Activated CD4-positive, alpha-beta T cell treated with anti-CD3 and anti-CD28 coated beads for 36 hours (primary cell): Measurements from ENCODE around the gene FABP1. TPM values are rescaled to one million over a fixed set of nuclear protein-coding genes. Genes with fewer than 3 reads are reported as not detected.

Experiments used
- ATAC-seq: fragments of 200-7000 bp; cut with Tn5 transposase; one replicate; pipeline ENCODE4 v1.10.0; 2021; ENCODE audit warnings: mild to moderate bottlenecking, moderate library complexity
- CTCF ChIA-PET: fragments of 350-600 bp; sonication (Branson Sonifier 250); formaldehyde crosslinking; loops from one replicate; lab custom pipeline; 2021; ENCODE audit warnings: antibody characterized with exemption; lab: Charles Lee
- POLR2A ChIA-PET: fragments of 350-600 bp; sonication (Branson Sonifier 250); formaldehyde crosslinking; loops from one replicate; lab custom pipeline; 2021; ENCODE audit warnings: antibody characterized with exemption, inconsistent platforms; lab: Charles Lee
- DNase-seq: peaks from one replicate; pipeline ENCODE4 v3.0.0-alpha.2; 2020
- H3K27ac Mint-ChIP-seq: one replicate; pipeline ENCODE4 v1.8.0; 2021; ENCODE audit warnings: mixed read lengths
- H3K27me3 Mint-ChIP-seq: one replicate; pipeline ENCODE4 v1.8.0; 2021; ENCODE audit warnings: mixed read lengths
- H3K36me3 Mint-ChIP-seq: one replicate; pipeline ENCODE4 v1.8.0; 2021; ENCODE audit warnings: low read depth, mixed read lengths
- H3K4me1 Mint-ChIP-seq: one replicate; pipeline ENCODE4 v1.8.0; 2021; ENCODE audit warnings: mixed read lengths
- H3K4me3 Mint-ChIP-seq: one replicate; pipeline ENCODE4 v1.8.0; 2021; ENCODE audit warnings: mild to moderate bottlenecking, moderate library complexity, mixed read lengths
- H3K9me3 Mint-ChIP-seq: one replicate; pipeline ENCODE4 v1.8.0; 2021; ENCODE audit warnings: low read depth, mixed read lengths
- intact Hi-C, 2 experiments: fragments of 100-400 bp; cut with DNase I in 1 of 2; cut with micrococcal nuclease in 1 of 2; formaldehyde crosslinking; loops; one replicate each; pipeline versions ENCODE4 v1.14.2 to v1.15.1; 2022 to 2024; cut with DNase I, micrococcal nuclease
- total RNA-seq, 2 experiments: library from RNA; stranded (reverse); gene quantifications; one replicate each; pipeline ENCODE4 v1.2.3, GENCODE V29; 2021

The FABP1 gene
- total RNA-seq, 2 experiments from 2014 or later, result not detected

DNA sequence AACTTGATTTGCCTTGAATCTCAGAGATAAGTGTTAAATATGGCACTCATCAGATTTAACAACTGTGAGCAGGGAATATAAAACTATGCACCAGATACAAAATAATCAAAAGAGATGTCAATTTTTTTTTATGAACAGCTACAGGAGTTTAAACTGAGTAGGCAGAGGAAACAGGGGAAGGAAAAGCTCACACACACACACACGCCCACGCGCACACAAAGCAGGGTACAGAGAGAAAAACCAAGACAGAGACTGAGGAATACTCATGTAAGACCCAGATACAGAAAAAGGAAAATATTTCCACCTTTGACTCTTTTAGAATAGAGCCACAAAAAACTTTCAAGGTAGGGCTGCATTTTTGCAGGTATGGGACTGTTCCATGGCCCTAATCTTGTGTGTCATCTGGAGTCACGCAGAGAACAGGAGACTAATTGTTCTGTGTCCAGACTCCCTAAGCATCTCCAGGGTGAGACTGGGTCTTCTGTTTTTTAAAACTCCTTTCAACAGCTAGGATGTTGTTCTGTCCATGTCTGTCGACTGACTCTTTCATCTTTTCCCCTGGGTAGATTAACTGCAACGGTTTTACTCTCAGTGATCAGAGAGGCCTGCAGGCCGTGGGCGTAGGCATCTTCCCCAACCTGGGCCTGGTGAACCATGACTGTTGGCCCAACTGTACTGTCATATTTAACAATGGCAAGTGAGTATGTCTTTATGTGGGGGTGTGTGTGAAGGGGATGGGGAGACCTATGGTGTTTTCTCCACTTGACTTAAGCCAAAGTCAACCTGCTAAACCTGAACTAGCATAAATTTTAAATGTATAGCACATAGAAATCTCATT, 37.2 kb downstream of the FABP1 start:
- H3K27ac Mint-ChIP-seq, result peak overlapping the region; percentile 73
- no peak overlapping the region for H3K4me3 Mint-ChIP-seq
- peaks cover 18% of the 10 kb centered on the region for H3K4me1 Mint-ChIP-seq
- no peaks in the 10 kb centered on the region for H3K27me3 Mint-ChIP-seq
- H3K36me3 Mint-ChIP-seq, result no peaks in the 10 kb centered on the region
- intact Hi-C loops, result no loop called here
- DNase-seq (peak; percentile 60), ATAC-seq (peak; percentile 83)
- ChIA-PET POLR2A (interaction anchor here (0.6 kb wide), 1 partner anchor 43 kb away, joined by 3 read pairs; no protein-coding TSS in a partner anchor), CTCF (interaction anchor here (1.4 to 1.7 kb wide), 2 partner anchors 10 to 30 kb away, joined by 6 to 10 read pairs; no protein-coding TSS in a partner anchor)
- H3K9me3 Mint-ChIP-seq, result no peaks in the 10 kb centered on the region

DNA sequence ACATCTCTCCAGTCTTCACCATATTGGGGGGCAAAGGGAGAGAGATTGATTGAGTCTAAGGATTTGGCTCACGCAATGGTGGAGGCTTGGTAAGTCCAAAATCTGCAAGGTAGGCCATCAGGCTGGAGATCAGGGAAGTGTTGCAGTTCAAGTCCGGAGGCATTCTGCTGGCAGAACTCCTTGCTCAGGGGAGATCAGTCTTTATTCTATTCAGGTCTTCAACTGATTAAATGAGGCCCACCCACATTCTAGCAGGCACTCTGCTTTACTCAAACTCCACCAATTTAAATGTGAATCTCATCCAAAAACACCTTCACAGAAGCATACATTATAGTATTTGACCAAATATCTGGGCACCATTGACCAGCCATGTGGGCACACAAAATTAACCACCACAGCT, 38.9 kb downstream of the FABP1 start:
- no peak overlapping the region for H3K4me3 Mint-ChIP-seq
- H3K27me3 Mint-ChIP-seq, result no peaks in the 10 kb centered on the region
- no peaks in the 10 kb centered on the region for H3K9me3 Mint-ChIP-seq
- ChIA-PET POLR2A (no interaction called here), CTCF (interaction anchor here (0.7 kb wide), 2 partner anchors 37 to 54 kb away, joined by 3 to 5 read pairs; no protein-coding TSS in a partner anchor)
- intact Hi-C loops, result no loop called here
- H3K27ac Mint-ChIP-seq, result no peak overlapping the region
- no peaks in the 10 kb centered on the region for H3K36me3 Mint-ChIP-seq
- ATAC-seq (no peak), DNase-seq (no peak)
- H3K4me1 Mint-ChIP-seq, result peaks cover 18% of the 10 kb centered on the region

DNA sequence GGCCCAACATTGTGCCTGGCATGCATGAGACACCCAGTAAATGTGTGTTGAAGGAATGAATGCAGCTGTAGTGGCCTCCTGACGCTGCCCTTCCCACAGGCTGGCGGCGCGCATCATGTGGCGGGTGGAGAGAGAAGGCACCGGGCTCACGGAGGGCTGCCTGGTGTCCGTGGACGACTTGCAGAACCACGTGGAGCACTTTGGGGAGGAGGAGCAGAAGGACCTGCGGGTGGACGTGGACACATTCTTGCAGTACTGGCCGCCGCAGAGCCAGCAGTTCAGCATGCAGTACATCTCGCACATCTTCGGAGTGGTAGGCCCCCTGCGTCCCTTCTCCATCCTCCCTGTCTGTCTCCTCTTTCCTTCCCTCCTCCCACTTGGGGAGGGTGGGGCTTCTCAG, 40.1 kb downstream of the FABP1 start:
- H3K4me3 Mint-ChIP-seq, result no peak overlapping the region

DNA sequence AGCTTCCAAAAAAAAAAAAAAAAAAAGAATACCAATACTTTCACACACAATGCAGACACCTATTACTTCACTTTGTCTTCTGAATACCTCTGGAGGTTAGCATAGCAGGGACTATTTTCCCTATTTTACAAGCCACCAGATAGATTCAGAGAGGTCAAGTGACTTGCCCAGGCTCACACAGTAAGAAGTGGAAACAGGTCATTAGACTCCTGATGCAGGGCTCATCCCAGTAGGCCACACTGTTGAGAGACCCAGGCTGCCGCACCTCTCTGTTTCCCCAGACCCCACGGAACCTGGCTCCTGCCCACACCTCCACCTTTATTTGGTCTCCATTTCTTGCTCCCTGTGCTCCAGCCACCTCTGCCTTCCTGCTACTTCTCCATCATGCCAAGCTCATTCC, 40.8 kb downstream of the FABP1 start:
- ChIA-PET CTCF (interaction anchor here (0.6 kb wide), 1 partner anchor 90 kb away, joined by 7 read pairs; no protein-coding TSS in a partner anchor), POLR2A (no interaction called here)
- H3K27me3 Mint-ChIP-seq, result no peaks in the 10 kb centered on the region
- no peak overlapping the region for H3K27ac Mint-ChIP-seq
- no peaks in the 10 kb centered on the region for H3K9me3 Mint-ChIP-seq
- DNase-seq (no peak), ATAC-seq (no peak)
- intact Hi-C loops, result no loop called here
- H3K4me3 Mint-ChIP-seq, result no peak overlapping the region
- no peaks in the 10 kb centered on the region for H3K36me3 Mint-ChIP-seq
- peaks cover 18% of the 10 kb centered on the region for H3K4me1 Mint-ChIP-seq

More for the DNA sequence above, 40.1 kb downstream of the FABP1 start:
- ChIA-PET CTCF (no interaction called here), POLR2A (no interaction called here)
- H3K27me3 Mint-ChIP-seq, result no peaks in the 10 kb centered on the region
- ATAC-seq (no peak), DNase-seq (no peak)
- peaks cover 18% of the 10 kb centered on the region for H3K4me1 Mint-ChIP-seq
- H3K36me3 Mint-ChIP-seq, result no peaks in the 10 kb centered on the region
- H3K9me3 Mint-ChIP-seq, result no peaks in the 10 kb centered on the region
- no peak overlapping the region for H3K27ac Mint-ChIP-seq
- intact Hi-C loops, result no loop called here

DNA sequence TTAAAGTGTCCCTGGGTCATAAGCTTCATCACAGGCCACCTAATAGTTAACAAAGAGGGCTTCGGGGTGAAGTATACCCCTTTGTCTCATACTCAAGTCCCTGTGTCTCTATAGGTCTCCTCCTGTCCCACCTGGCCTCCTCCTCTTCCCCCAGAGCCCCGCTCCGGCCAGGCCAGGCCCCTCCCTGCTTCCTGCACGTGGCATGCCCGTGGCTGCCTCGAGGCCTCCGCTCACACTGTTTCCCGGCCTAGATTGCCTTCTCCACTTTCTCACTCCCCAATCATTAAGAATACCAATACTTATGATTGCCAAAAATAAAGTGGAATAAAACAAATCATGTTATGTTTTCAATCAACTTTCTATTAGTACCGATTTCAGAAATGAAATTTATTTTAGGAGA, 41.5 kb downstream of the FABP1 start:
- no peaks in the 10 kb centered on the region for H3K36me3 Mint-ChIP-seq
- H3K4me3 Mint-ChIP-seq, result no peak overlapping the region
- H3K9me3 Mint-ChIP-seq, result no peaks in the 10 kb centered on the region
- ATAC-seq (no peak), DNase-seq (no peak)
- no peak overlapping the region for H3K27ac Mint-ChIP-seq
- CTCF ChIA-PET, result interaction anchor here (0.6 to 1.2 kb wide), 2 partner anchors 26 to 91 kb away, joined by 5 to 7 read pairs; no protein-coding TSS in a partner anchor
- no peaks in the 10 kb centered on the region for H3K27me3 Mint-ChIP-seq
- H3K4me1 Mint-ChIP-seq, result peaks cover 17% of the 10 kb centered on the region
- POLR2A ChIA-PET, result no interaction called here
- intact Hi-C loops, result no loop called here

DNA sequence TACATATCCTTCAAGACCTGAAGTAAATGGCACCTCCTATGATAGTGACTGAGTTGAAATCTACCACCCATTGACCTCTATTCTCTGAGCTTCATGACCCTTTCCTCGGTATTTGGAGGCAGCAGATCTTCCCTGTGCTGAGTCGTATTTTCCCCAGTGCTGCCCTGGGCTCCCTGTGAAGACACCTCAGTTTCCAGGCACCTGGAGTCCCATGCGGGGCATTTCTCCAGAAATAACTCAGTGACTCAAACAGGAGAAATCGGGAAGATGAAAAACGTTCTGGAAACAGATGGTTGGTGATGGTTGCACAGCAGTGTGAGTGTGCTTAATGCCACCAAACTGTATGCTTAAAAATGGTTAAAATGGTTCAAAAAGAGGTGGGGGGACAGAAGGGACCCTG, 42.3 kb downstream of the FABP1 start:
- H3K4me3 Mint-ChIP-seq, result no peak overlapping the region
- no peaks in the 10 kb centered on the region for H3K9me3 Mint-ChIP-seq
- ATAC-seq, result no peak
- DNase-seq, result no peak
- no peaks in the 10 kb centered on the region for H3K36me3 Mint-ChIP-seq
- H3K27me3 Mint-ChIP-seq, result no peaks in the 10 kb centered on the region
- POLR2A ChIA-PET, result no interaction called here
- intact Hi-C loops, result no loop called here
- H3K4me1 Mint-ChIP-seq, result peaks cover 10% of the 10 kb centered on the region
- CTCF ChIA-PET, result interaction anchor here (1.2 kb wide), 1 partner anchor 25 kb away, joined by 5 read pairs; no protein-coding TSS in a partner anchor
- no peak overlapping the region for H3K27ac Mint-ChIP-seq

DNA sequence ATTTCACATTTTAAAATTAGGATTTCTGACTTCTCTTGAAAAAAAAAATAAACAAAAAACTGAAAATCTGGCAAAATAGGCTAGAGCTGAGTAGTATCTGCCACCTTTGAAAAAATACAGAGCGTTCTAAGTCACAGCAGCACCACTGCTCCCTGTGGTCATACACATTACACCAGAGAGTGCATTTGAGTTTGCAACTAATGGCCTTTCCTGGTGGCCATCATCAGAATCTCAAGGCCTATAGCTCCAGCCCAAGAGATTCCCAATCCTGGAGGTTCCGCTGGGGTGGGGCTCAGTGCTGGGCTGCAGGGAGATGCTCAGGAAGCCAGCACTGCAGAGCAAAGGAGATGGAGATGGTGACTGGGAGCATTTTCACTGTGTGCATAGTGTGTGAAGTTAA, 42.8 kb downstream of the FABP1 start:
- POLR2A ChIA-PET, result no interaction called here
- Mint-ChIP-seq H3K36me3 (no peaks in the 10 kb centered on the region), H3K9me3 (no peaks in the 10 kb centered on the region), H3K4me3 (no peak overlapping the region), H3K4me1 (peaks cover 4% of the 10 kb centered on the region), H3K27me3 (no peaks in the 10 kb centered on the region), H3K27ac (no peak overlapping the region)
- ATAC-seq, result no peak
- intact Hi-C loops, result no loop called here
- DNase-seq, result no peak
- CTCF ChIA-PET, result interaction anchor here (1.2 to 1.5 kb wide), 2 partner anchors 25 kb away, joined by 5 to 6 read pairs; no protein-coding TSS in a partner anchor

DNA sequence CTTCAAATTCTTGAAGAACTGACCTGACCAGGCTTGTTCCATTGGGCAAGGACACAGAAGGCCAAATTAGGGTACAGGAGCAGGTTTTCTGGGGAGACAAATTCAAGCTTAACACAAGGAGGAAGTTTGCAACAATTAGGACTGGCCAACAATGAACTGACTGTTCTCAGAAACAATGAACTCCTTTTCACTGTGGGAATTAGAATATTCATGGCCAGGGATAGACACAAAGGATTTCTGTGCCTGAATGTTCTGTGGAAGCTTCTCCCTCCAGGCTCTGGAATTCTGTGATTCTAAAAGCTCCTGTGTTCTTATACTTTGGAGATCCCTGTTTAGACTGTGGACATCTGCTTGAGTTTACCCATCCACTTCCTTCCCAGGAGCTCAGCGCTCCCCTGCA, 45.1 kb downstream of the FABP1 start:
- no peaks in the 10 kb centered on the region for H3K9me3 Mint-ChIP-seq
- POLR2A ChIA-PET, result no interaction called here
- no peak for ATAC-seq
- H3K27ac Mint-ChIP-seq, result no peak overlapping the region
- no peaks in the 10 kb centered on the region for H3K27me3 Mint-ChIP-seq
- no peaks in the 10 kb centered on the region for H3K4me1 Mint-ChIP-seq
- no peaks in the 10 kb centered on the region for H3K36me3 Mint-ChIP-seq
- intact Hi-C loops, result no loop called here
- H3K4me3 Mint-ChIP-seq, result no peak overlapping the region
- no peak for DNase-seq
- CTCF ChIA-PET, result interaction anchor here (2.4 kb wide), 1 partner anchor 22 kb away, joined by 8 read pairs; no protein-coding TSS in a partner anchor

DNA sequence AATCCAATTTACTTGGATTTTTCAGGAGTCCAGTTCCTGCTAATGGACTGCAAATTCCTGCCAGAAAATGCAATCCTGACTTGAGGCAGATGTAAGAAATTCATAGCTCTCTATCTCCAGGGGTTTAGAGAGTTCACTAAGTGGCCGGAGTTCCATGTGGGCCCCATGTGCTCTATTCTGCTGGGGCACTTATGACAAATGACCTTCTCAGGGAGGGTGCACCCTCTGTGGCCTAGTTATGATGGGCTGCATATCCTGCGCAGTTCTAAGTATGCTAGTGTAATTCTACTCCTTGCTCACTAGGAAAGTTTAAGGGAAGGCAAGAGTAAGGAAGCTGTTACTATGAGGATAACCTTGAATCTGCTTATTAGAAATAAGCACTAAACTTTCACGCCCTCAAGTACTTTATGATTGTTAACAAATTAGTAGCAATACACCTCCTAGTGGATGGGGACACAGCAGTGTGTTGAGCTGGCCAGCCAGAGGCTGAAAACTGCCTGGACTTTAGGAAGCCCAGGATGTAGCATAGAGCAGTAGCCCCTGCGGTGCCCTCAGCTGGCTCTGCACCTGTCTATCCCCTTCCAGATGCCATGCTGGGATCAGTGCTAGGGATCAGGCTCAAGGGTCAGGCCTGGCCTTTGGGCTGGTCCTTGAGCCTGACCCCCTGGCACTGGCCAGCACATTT, 45.8 kb downstream of the FABP1 start:
- no peak for DNase-seq
- CTCF ChIA-PET, result interaction anchor here (2.4 kb wide), 1 partner anchor 21 kb away, joined by 8 read pairs; no protein-coding TSS in a partner anchor

DNA sequence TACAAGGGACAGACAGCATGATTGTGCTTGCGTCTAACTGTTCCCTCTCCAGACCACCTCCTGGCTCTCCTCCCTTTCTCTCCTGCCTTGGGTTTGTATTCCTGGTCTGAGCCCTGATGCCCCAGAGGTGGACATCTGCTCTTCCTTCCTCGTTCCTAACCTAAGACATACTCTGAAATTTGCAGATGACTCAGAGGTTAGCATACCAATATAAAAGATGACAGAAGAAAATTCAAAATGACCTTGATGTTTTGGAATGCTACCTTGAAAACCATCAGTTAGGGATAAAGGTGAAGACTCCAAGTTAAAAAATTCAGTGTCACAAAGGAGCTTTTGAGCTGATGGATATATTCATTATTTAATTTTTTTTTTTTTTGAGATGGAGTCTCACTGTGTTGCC, 47.3 kb downstream of the FABP1 start:
- ChIA-PET CTCF (interaction anchor here (2.4 kb wide), 1 partner anchor 20 kb away, joined by 8 read pairs; no protein-coding TSS in a partner anchor), POLR2A (no interaction called here)
- intact Hi-C loops, result no loop called here
- no peaks in the 10 kb centered on the region for H3K36me3 Mint-ChIP-seq
- no peaks in the 10 kb centered on the region for H3K27me3 Mint-ChIP-seq
- H3K9me3 Mint-ChIP-seq, result no peaks in the 10 kb centered on the region
- no peak overlapping the region for H3K27ac Mint-ChIP-seq
- DNase-seq, result no peak
- H3K4me1 Mint-ChIP-seq, result no peaks in the 10 kb centered on the region
- H3K4me3 Mint-ChIP-seq, result no peak overlapping the region
- no peak for ATAC-seq

More for the DNA sequence above, 45.8 kb downstream of the FABP1 start:
- H3K27ac Mint-ChIP-seq, result no peak overlapping the region
- no peaks in the 10 kb centered on the region for H3K9me3 Mint-ChIP-seq
- ATAC-seq, result no peak
- H3K27me3 Mint-ChIP-seq, result no peaks in the 10 kb centered on the region
- no peak overlapping the region for H3K4me3 Mint-ChIP-seq
- intact Hi-C loops, result no loop called here
- no peaks in the 10 kb centered on the region for H3K4me1 Mint-ChIP-seq
- POLR2A ChIA-PET, result no interaction called here
- no peaks in the 10 kb centered on the region for H3K36me3 Mint-ChIP-seq

DNA sequence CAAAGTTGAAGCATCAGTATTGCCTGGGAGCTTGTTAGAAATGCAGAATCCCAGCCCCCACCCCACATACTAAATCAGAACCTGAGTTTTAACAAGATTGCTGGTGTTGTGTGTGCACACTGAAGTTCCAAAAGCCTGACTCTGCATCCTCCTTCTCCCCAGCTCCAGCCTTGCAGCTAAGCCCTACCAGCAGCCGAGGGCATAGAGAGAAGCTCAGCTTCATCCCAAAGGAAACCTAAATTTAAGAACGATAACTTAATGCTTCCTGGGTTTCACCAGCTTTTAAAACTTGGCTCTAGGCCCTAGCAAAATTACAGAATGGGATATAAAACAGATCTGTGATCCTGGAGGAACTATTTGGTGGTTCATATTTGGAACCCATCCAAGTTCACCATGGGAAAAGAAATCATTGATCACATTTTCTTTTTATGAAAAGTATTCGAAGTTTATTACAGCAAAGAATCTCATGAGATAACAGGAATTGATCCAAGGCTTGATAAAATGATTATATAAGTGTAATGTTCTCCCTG, 49.2 kb downstream of the FABP1 start:
- ATAC-seq (no peak), DNase-seq (no peak)
- H3K4me3 Mint-ChIP-seq, result no peak overlapping the region
- CTCF ChIA-PET, result interaction anchor here (1.3 to 2.0 kb wide), 3 partner anchors 12 to 81 kb away, joined by 3 to 9 read pairs (median 5); partner anchors contain the start of gene SMYD1
- H3K27me3 Mint-ChIP-seq, result no peaks in the 10 kb centered on the region
- no peak overlapping the region for H3K27ac Mint-ChIP-seq
- intact Hi-C loops, result no loop called here
- POLR2A ChIA-PET, result no interaction called here
- no peaks in the 10 kb centered on the region for H3K36me3 Mint-ChIP-seq
- H3K9me3 Mint-ChIP-seq, result no peaks in the 10 kb centered on the region
- no peaks in the 10 kb centered on the region for H3K4me1 Mint-ChIP-seq
